Fibroblast of mammary gland (primary cell): Measurements from ENCODE around the gene MAN1A1.

Experiments
- DNase-seq: peaks from one replicate; pipeline ENCODE4 v3.0.0-alpha.2; 2010; ENCODE audit warnings: low read depth
- H3K4me3 ChIP-seq: 2 replicates; pipeline ENCODE4 v1.5.1; 2011; ENCODE audit warnings: low read depth, mild to moderate bottlenecking, low read length, moderate library complexity; ENCODE audit not compliant: control insufficient read depth
- CTCF ChIP-seq: conservative IDR thresholded peaks from 2 replicates; pipeline ENCODE4 v1.5.1; 2011; ENCODE audit warnings: low read depth, low read length, inconsistent platforms; ENCODE audit not compliant: control insufficient read depth, insufficient read depth

MAN1A1 gene

DNA sequence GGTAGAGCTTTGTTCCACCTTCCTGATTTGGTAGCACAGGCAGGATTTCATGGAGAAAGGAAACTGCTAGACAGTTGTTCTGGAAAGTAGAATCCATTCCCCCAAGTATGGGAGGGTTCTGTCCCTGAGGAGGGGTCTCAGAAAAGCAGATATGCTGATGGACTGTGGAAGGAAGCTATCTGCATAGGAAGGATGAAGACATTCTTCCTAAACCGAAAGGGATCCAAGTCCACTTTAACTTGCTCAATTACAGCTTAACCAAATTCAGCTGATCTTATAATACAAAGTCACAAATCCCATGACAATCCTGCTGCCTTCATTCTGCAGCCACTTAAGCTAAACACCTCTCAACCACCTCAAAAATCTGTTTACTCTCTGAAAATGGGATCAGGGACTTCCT lies 2.6 kb downstream of the MAN1A1 start:
- no peak for DNase-seq
- H3K4me3 ChIP-seq: peak overlapping the region; percentile 75
- no peak for TF ChIP-seq CTCF

- H3K4me3 ChIP-seq: peak overlapping the region; percentile 75
- no peak for TF ChIP-seq CTCF
- no peak for DNase-seq
Observed at GRCh38 chr6:119346450-119346849, 3.1 kb downstream of the MAN1A1 start.

DNA sequence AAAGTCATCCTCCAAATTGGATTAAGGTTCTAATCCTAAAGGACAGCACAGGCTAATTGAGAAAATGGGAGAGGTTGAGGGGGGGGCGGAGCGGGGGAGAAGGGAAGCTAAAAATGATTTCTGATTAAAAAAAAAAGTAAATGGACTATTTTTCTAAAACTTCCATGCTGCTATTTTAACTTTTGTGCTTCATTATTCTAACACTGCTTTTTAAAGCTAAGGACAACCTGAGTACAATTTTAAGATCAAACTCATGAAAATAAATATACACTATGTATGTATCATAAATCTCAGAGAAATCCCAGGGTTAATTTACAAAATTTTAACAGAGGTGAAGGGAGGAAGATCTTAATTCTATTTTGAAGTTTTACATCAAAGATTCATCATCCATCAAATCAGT lies 4.4 kb downstream of the MAN1A1 start:
- no peak overlapping the region for H3K4me3 ChIP-seq
- no peak for TF ChIP-seq CTCF
- DNase-seq: no peak

- peak; percentile 13 for TF ChIP-seq CTCF
- H3K4me3 ChIP-seq: no peak overlapping the region
- no peak for DNase-seq
Observed at GRCh38 chr6:119344306-119344705, 5.3 kb downstream of the MAN1A1 start.

DNA sequence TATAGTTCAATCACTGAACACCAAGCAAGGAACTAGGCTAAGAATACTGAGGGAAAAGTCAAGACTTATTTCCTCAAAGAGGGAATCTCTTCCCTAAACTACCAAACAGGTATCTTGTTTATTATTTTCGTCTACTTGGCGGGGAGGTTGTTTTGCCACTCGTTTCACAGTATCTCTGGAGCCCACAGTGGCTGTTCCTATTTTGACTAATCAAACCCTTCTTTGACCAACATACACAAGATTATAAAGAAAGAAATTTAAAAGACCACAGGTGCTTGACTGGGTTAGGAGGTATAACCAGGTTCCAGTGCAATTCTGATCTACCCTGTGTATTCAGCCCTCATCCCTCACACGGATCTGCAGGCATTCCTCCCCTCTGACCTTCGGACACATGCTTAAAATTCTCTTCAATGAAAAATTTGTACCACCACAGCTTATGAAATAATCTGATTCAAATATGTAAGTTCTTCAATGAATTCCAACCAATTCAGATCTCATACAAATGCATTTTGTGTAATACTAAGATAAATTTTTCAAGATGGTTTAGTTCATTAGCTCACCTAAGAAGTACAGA lies 5.9 kb downstream of the MAN1A1 start:
- TF ChIP-seq CTCF: no peak
- no peak for DNase-seq
- H3K4me3 ChIP-seq: no peak overlapping the region

DNA sequence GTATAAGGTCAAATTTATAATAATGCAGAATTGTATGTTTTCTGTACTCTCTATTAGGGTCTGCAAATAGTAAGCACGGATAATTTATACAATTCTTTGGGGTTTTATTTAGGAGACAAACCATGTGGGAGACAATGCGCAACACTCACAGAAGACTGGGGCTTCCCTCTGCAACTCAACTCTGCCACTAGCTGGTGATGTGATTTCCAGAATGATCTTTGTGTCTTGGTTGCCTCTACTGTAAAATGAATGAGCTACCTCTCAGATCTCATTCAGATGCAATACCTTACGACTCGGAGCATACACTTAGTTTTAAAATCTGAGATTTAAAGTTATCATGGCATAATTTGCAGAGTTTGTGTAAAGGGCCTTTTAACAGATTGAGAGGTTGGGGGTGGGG lies 6.4 kb downstream of the MAN1A1 start:
- no peak overlapping the region for H3K4me3 ChIP-seq
- TF ChIP-seq CTCF: peak; percentile 5
- no peak for DNase-seq

DNA sequence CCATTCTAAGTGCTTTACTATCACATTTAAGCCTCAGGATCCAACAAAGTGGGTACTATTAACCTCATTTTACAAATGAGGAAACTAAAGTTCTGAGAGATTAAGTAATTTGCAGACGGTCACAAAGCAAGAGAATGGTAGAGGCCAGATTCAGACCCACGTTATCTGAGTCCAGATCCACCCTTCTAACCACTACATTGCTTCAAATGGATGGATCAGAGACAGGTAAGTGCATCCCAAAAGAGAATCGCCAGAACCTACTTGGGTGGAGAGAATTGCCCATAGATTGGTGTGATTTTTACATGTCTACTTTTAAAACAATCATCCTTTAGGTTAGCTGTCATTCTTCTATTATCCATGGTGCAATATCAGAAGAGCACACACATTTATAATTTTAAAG lies 7.1 kb downstream of the MAN1A1 start:
- no peak overlapping the region for H3K4me3 ChIP-seq
- TF ChIP-seq CTCF: no peak
- no peak for DNase-seq
